Measurements from ENCODE around the gene IFFO2. TPM values are rescaled to one million over a fixed set of nuclear protein-coding genes. Genes with fewer than 3 reads are reported as not detected.

The IFFO2 gene
- total and polyA plus RNA-seq, 12 donors, result 5.9 to 23.4 (median 15.8) TPM

GRCh38 chr1:18886003-18886335 lies 70.5 kb downstream of the IFFO2 start:
- H3K27me3 ChIP-seq, result no peaks in the 10 kb centered on the region
- H3K4me1 ChIP-seq (replicated peaks in 1 of 2), result peaks cover 0 to 3% of the 10 kb centered on the region in 2 donors
- intact Hi-C loops (cut with DNase I), result no loop called here
- no peak for TF ChIP-seq POLR2A (IDR thresholded peaks at IDR 0.05)
- no peak for TF ChIP-seq CTCF (IDR thresholded peaks at IDR 0.05)
- DNase-seq, result peak in 5 of 7 donors; percentile 47 to 64 (median 55)
- no peaks in the 10 kb centered on the region for H3K9me3 ChIP-seq (replicated peaks in 1 of 3)
- WGBS, 4 donors, result 92 to 100% (median 96%) methylated on average over 1 of the region's 1 CpG
- no peak overlapping the region for H3K4me3 ChIP-seq
- no peak overlapping the region for H3K27ac ChIP-seq
- H3K36me3 ChIP-seq (replicated peaks in 1 of 2), result no peaks in the 10 kb centered on the region

GRCh38 chr1:18885311-18886002 lies 71.0 kb downstream of the IFFO2 start:
- WGBS, 4 donors, result 90 to 96% (median 93%) methylated on average over 8 to 17 of the region's 17 CpGs
- Histone ChIP-seq H3K4me3 (no peak overlapping the region), H3K27me3 (no peaks in the 10 kb centered on the region), H3K27ac (no peak overlapping the region), H3K4me1 (replicated peaks in 1 of 2) (peaks cover 0 to 3% of the 10 kb centered on the region in 2 donors), H3K36me3 (replicated peaks in 1 of 2) (no peaks in the 10 kb centered on the region), H3K9me3 (replicated peaks in 1 of 3) (no peaks in the 10 kb centered on the region)
- intact Hi-C loops (cut with DNase I), result no loop called here
- TF ChIP-seq POLR2A (IDR thresholded peaks at IDR 0.05), result no peak
- TF ChIP-seq CTCF (IDR thresholded peaks at IDR 0.05), result no peak
- DNase-seq, result no peak

- 72 to 86% (median 85%) methylated on average over 6 of the region's 6 CpGs for WGBS, 4 donors
- intact Hi-C loops (cut with DNase I), result no loop called here
- H3K4me3 ChIP-seq, result no peak overlapping the region
- no peak for DNase-seq
- no peaks in the 10 kb centered on the region for H3K9me3 ChIP-seq (replicated peaks in 1 of 3)
- TF ChIP-seq POLR2A (IDR thresholded peaks at IDR 0.05) (no peak), CTCF (IDR thresholded peaks at IDR 0.05) (no peak)
- peaks cover 0 to 3% of the 10 kb centered on the region in 2 donors for H3K4me1 ChIP-seq (replicated peaks in 1 of 2)
- no peaks in the 10 kb centered on the region for H3K27me3 ChIP-seq
- H3K36me3 ChIP-seq (replicated peaks in 1 of 2), result no peaks in the 10 kb centered on the region
- H3K27ac ChIP-seq, result no peak overlapping the region
Measured at GRCh38 chr1:18884727-18885126, 71.7 kb downstream of the IFFO2 start.

GRCh38 chr1:18884419-18884717 lies 72.1 kb downstream of the IFFO2 start:
- H3K27me3 ChIP-seq, result no peaks in the 10 kb centered on the region
- WGBS, 4 donors, result 38 to 57% (median 52%) methylated on average over 4 of the region's 4 CpGs
- no peak for DNase-seq
- no peaks in the 10 kb centered on the region for H3K9me3 ChIP-seq (replicated peaks in 1 of 3)
- no peak overlapping the region for H3K4me3 ChIP-seq
- no peak overlapping the region for H3K27ac ChIP-seq
- peaks cover 0 to 3% of the 10 kb centered on the region in 2 donors for H3K4me1 ChIP-seq (replicated peaks in 1 of 2)
- intact Hi-C loops (cut with DNase I), result no loop called here
- H3K36me3 ChIP-seq (replicated peaks in 1 of 2), result no peaks in the 10 kb centered on the region
- TF ChIP-seq CTCF (IDR thresholded peaks at IDR 0.05) (peak in 2 of 6 experiments; percentile 8 to 27), POLR2A (IDR thresholded peaks at IDR 0.05) (no peak)
